Activated CD4-positive, alpha-beta memory T cell treated with anti-CD3 and anti-CD28 coated beads for 36 hours (primary cell): ENCODE results near the gene USP20. TPM values are rescaled to one million over a fixed set of nuclear protein-coding genes. Genes with fewer than 3 reads are reported as not detected.

Source experiments
- CTCF ChIA-PET: fragments of 350-600 bp; sonication (Branson Sonifier 250); formaldehyde crosslinking; loops from one replicate; lab custom pipeline; 2021; ENCODE audit warnings: antibody characterized with exemption, inconsistent platforms; lab: Charles Lee
- POLR2A ChIA-PET: fragments of 350-600 bp; sonication (Branson Sonifier 250); formaldehyde crosslinking; loops from one replicate; lab custom pipeline; 2021; ENCODE audit warnings: antibody characterized with exemption; lab: Charles Lee
- DNase-seq: peaks from one replicate; pipeline ENCODE4 v3.0.0-alpha.2; 2020
- H3K27ac Mint-ChIP-seq: one replicate; pipeline ENCODE4 v1.8.0; 2021; ENCODE audit warnings: mixed read lengths
- H3K27me3 Mint-ChIP-seq: one replicate; pipeline ENCODE4 v1.8.0; 2021; ENCODE audit warnings: mixed read lengths
- H3K36me3 Mint-ChIP-seq: one replicate; pipeline ENCODE4 v1.8.0; 2021; ENCODE audit warnings: mixed read lengths
- H3K4me1 Mint-ChIP-seq: one replicate; pipeline ENCODE4 v1.8.0; 2021; ENCODE audit warnings: low read depth, mixed read lengths
- H3K4me3 Mint-ChIP-seq: one replicate; pipeline ENCODE4 v1.8.0; 2021; ENCODE audit warnings: mild to moderate bottlenecking, mixed read lengths
- H3K9me3 Mint-ChIP-seq: one replicate; pipeline ENCODE4 v1.8.0; 2021; ENCODE audit warnings: mixed read lengths
- intact Hi-C: fragments of 100-400 bp; cut with micrococcal nuclease; formaldehyde crosslinking; loops from one replicate; pipeline ENCODE4 v1.15.1; 2023
- total RNA-seq, 2 experiments: library from RNA; stranded (reverse); gene quantifications; one replicate each; pipeline ENCODE4 v1.2.3, GENCODE V29; 2021

Gene USP20
- total RNA-seq, 2 experiments from 2014 or later: 51.6 to 55.3 TPM

DNA sequence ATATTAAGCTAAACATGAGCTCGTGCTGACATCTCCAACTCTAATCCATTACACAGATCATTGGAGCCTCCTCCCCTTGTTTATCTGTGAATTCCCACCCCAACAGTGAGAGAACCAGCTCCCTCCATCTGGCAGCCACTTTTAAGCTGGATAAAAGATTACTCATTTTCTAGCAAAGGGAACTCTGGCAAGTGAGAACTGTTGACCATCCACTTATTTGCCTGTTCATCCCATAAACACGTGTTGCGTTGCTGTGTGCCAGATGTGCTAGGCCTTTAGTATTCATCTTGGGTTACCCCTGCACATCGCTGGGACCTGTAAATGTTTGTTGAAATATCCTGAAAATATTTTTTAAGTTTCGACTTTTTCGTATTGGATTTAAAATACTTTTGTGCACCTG is 8.9 kb upstream of the USP20 start:
- ChIA-PET POLR2A (interaction anchor here (1.2 kb wide), 1 partner anchor 14 kb away, joined by 4 read pairs; no protein-coding TSS in a partner anchor), CTCF (no interaction called here)
- Mint-ChIP-seq H3K4me1 (peaks cover 13% of the 10 kb centered on the region), H3K9me3 (no peaks in the 10 kb centered on the region), H3K27ac (no peak overlapping the region), H3K27me3 (no peaks in the 10 kb centered on the region), H3K36me3 (peaks cover 34% of the 10 kb centered on the region), H3K4me3 (no peak overlapping the region)
- DNase-seq: no peak
- intact Hi-C loops: loop anchor here (10.0 kb wide), 1 partner anchor 888 kb away; no protein-coding TSS in a partner anchor

DNA sequence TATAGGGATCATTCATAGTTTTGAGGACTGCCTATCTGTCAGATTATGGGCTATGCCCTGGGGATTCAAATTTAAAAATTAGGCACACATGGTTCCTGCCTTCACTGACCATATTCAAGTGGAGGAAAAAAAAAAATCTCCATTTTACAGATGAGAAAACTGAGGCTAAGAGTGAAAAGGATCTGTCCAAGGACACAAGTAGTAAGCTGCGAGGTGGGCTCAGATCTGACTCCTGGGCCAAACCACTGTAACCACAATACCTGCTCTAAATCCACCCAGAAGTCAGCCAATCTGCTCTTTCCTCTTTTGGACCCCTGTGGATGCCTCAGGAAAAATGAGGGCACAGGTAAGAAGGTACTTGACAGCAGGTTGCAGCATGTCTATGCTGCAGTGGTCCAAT is 8.5 kb upstream of the USP20 start:
- H3K27ac Mint-ChIP-seq: no peak overlapping the region
- H3K4me3 Mint-ChIP-seq: no peak overlapping the region
- H3K4me1 Mint-ChIP-seq: peaks cover 13% of the 10 kb centered on the region
- ChIA-PET CTCF (no interaction called here), POLR2A (interaction anchor here (1.2 kb wide), 1 partner anchor 15 kb away, joined by 4 read pairs; no protein-coding TSS in a partner anchor)
- H3K36me3 Mint-ChIP-seq: peaks cover 36% of the 10 kb centered on the region
- H3K9me3 Mint-ChIP-seq: no peaks in the 10 kb centered on the region
- intact Hi-C loops: loop anchor here (10.0 kb wide), 1 partner anchor 888 kb away; no protein-coding TSS in a partner anchor
- no peak for DNase-seq
- H3K27me3 Mint-ChIP-seq: no peaks in the 10 kb centered on the region

DNA sequence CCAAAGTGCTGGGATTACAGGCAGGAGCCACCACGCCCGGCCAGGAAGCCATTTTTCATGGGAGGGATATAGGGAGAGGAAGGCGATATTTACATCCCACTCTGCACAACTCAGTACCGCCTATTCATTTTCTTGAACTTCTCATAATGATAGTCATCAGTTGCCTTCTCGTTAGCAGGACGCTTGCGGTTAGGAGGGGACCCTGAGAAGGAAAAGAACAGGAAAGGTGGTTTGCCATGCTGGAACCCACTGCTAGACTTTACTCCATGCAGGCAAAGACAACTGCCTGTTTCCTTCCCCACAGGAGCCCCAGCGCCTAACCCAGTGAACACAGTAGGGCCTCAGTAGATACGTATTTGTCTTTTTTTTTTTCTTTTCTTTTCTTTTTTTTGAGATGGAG is 7.2 kb upstream of the USP20 start:
- Mint-ChIP-seq H3K27me3 (no peaks in the 10 kb centered on the region), H3K27ac (peak overlapping the region; percentile 13), H3K36me3 (peaks cover 31% of the 10 kb centered on the region), H3K4me3 (no peak overlapping the region), H3K4me1 (peaks cover 4% of the 10 kb centered on the region), H3K9me3 (no peaks in the 10 kb centered on the region)
- DNase-seq: no peak
- ChIA-PET POLR2A (no interaction called here), CTCF (no interaction called here)
- intact Hi-C loops: loop anchor here (10.0 kb wide), 1 partner anchor 887 kb away; no protein-coding TSS in a partner anchor

DNA sequence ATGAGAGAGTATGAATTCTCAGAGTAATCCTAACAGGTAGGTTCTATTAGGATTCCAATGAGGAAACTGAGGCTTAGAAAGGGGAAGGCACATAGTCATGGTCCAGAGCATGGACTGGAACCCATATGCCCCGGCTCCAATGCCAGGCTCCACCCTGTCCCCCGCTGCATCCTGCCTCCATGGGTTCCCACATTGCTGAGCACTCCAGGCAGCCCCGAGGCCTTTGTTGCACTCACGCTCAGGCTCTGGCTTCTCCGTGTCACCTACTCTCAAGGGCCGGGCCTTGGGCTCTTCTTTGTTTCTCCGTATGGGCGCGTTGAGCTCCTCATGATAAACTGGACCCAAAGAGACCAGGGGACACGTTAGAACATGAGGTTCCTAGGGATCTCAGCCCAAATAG is 6.3 kb upstream of the USP20 start:
- ChIA-PET CTCF (interaction anchor here (0.6 kb wide), 1 partner anchor 271 kb away, joined by 3 read pairs; no protein-coding TSS in a partner anchor), POLR2A (no interaction called here)
- no peaks in the 10 kb centered on the region for H3K27me3 Mint-ChIP-seq
- H3K36me3 Mint-ChIP-seq: peaks cover 35% of the 10 kb centered on the region
- DNase-seq: no peak
- no peaks in the 10 kb centered on the region for H3K9me3 Mint-ChIP-seq
- H3K4me1 Mint-ChIP-seq: peaks cover 12% of the 10 kb centered on the region
- H3K27ac Mint-ChIP-seq: no peak overlapping the region
- intact Hi-C loops: loop anchor here (10.0 kb wide), 1 partner anchor 886 kb away; no protein-coding TSS in a partner anchor
- H3K4me3 Mint-ChIP-seq: no peak overlapping the region

DNA sequence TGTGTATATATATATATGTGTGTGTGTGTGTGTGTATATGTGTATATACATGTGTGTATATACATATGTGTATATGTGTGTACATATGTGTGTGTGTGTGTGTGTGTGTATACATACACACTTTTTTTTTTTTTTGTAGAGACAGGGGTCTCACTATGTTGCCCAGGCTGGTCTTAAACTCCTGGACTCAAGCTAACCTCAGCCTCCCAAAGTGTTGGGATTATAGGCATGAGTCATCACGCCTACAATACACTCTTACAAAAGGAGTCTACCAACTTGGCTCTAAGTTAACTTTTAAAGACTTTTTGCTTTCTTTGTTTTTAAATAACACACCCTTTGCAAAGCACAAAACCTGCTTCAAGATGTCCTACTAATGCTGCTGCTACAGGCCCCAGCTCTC is 2.3 kb upstream of the USP20 start:
- ChIA-PET POLR2A (interaction anchor here (0.7 kb wide), 1 partner anchor 201 kb away, joined by 4 read pairs; no protein-coding TSS in a partner anchor), CTCF (no interaction called here)
- no peaks in the 10 kb centered on the region for H3K27me3 Mint-ChIP-seq
- H3K4me3 Mint-ChIP-seq: peak overlapping the region; percentile 98
- H3K4me1 Mint-ChIP-seq: peaks cover 33% of the 10 kb centered on the region
- DNase-seq: no peak
- peak overlapping the region; percentile 14 for H3K27ac Mint-ChIP-seq
- intact Hi-C loops: no loop called here
- peaks cover 34% of the 10 kb centered on the region for H3K36me3 Mint-ChIP-seq
- H3K9me3 Mint-ChIP-seq: no peaks in the 10 kb centered on the region

DNA sequence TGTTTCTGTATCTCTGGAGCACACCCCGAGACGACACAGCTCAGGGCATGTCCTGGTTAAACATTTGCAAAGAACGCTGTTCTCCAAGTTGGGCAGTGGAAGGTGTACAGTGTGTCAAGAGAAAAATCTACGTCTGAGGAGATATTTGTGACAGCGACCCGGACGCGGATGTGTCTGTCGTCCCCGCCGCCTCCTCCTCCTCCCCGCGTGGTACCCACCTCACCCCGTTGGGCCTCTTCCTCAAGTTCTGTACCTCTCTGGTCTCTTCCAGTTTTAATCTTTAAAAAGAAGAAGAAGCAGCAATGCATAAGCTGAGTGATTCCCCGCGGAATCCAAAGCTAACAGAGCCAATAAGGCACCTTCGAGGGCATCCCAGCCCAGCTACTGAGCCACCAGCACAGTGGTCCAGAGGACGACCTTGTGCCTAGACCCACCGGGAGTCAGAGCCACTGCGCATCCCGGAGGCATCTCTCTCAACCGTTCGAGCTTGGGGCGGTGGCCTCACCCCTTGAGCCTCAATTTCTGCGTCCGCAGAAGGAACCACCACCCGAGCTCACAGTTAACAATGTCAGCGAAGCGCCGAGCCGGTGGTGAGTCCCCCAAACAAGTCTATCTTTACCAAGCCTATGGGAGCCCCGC is 650 bp upstream of the USP20 start:
- CTCF ChIA-PET: interaction anchor here (0.9 to 2.0 kb wide), 2 partner anchors 51 to 402 kb away, joined by 4 to 15 read pairs; no protein-coding TSS in a partner anchor
- peak overlapping the region; percentile 91 for H3K27ac Mint-ChIP-seq
- H3K9me3 Mint-ChIP-seq: no peaks in the 10 kb centered on the region
- intact Hi-C loops: loop anchor here (1.0 to 5.0 kb wide), 5 partner anchors 10 to 408 kb away; partner anchors contain the start of gene TOR1A
- H3K4me3 Mint-ChIP-seq: peak overlapping the region; percentile 98
- DNase-seq: peak; percentile 53
- H3K27me3 Mint-ChIP-seq: no peaks in the 10 kb centered on the region
- H3K4me1 Mint-ChIP-seq: peaks cover 49% of the 10 kb centered on the region
- POLR2A ChIA-PET: interaction anchor here (0.8 to 5.0 kb wide), 9 partner anchors 10 to 219 kb away, joined by 3 to 35 read pairs (median 5); partner anchors contain the start of genes GPR107 and TOR1A
- peaks cover 21% of the 10 kb centered on the region for H3K36me3 Mint-ChIP-seq

DNA sequence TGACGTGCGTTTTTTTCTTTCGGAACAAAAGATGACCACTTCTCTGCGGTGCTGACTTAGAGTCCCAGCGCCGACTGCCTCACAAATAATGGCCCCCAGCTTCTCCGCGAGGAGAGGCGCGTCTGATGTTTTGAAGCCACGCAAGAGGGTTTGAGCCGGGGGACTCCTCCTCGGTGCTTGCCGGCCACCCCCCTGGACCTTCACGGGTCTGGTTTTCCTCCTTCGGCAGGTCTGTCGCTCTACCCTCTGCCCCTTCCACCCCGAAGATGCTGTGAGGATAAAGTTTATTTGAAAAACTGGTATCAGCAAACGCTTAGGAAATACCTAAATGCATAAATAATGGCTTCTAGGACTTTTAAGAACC is 584 bp downstream of the USP20 start:
- Mint-ChIP-seq H3K36me3 (peaks cover 16% of the 10 kb centered on the region), H3K27ac (peak overlapping the region; percentile 92)
- intact Hi-C loops: loop anchor here (1.0 to 5.0 kb wide), 5 partner anchors 12 to 406 kb away; partner anchors contain the start of gene TOR1A

DNA sequence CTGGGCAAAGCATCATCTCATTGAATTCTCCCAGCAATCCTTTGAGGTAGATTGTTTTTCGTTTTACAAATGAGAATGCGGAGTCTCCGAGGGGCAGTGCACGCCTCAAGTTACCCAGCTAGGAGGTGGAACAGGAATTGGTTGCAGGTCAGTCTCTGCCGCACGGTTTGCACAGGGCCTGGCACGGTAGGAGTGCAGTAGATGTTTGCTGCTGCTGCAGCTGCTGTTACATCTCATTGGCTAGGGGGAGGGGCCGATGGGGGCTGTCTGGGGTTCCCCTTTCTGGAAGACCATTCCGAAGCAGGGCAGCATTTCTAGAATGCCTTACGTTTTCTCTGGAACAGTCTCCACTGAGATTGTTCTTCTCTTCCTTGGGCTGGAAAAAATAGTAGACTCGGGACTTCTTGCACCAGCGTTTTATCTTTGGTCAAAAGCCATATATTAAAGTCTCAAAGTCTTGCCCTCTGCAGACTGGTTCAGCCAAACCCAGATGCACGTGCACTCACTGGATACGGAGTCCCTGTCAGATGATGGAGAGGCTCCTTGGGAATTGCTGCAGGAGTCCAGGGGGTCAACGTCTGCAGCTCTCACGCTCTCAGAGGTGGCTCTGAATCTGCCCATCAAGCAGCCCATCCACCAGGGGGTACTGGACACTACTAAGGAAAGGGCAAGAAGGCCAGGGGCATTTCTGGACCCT is 1.2 kb downstream of the USP20 start:
- Mint-ChIP-seq H3K9me3 (no peaks in the 10 kb centered on the region), H3K36me3 (peaks cover 13% of the 10 kb centered on the region), H3K27me3 (no peaks in the 10 kb centered on the region), H3K4me1 (peaks cover 65% of the 10 kb centered on the region), H3K4me3 (peak overlapping the region; percentile 92), H3K27ac (peak overlapping the region; percentile 92)
- intact Hi-C loops: loop anchor here (5.0 kb wide), 2 partner anchors 196 to 406 kb away; no protein-coding TSS in a partner anchor
- ChIA-PET CTCF (interaction anchor here (0.8 to 2.0 kb wide), 2 partner anchors 48 to 49 kb away, joined by 3 to 15 read pairs; no protein-coding TSS in a partner anchor), POLR2A (interaction anchor here (0.9 to 5.0 kb wide), 5 partner anchors 29 to 203 kb away, joined by 3 to 35 read pairs (median 8); no protein-coding TSS in a partner anchor)
- peak; percentile 65 for DNase-seq

More for the DNA sequence above, 584 bp downstream of the USP20 start:
- POLR2A ChIA-PET: interaction anchor here (0.9 to 5.0 kb wide), 6 partner anchors 29 to 204 kb away, joined by 3 to 35 read pairs (median 6); no protein-coding TSS in a partner anchor
- Mint-ChIP-seq H3K9me3 (no peaks in the 10 kb centered on the region), H3K27me3 (no peaks in the 10 kb centered on the region), H3K4me3 (peak overlapping the region; percentile 92), H3K4me1 (peaks cover 59% of the 10 kb centered on the region)
- peak; percentile 41 for DNase-seq
- CTCF ChIA-PET: interaction anchor here (2.0 kb wide), 1 partner anchor 50 kb away, joined by 15 read pairs; no protein-coding TSS in a partner anchor

DNA sequence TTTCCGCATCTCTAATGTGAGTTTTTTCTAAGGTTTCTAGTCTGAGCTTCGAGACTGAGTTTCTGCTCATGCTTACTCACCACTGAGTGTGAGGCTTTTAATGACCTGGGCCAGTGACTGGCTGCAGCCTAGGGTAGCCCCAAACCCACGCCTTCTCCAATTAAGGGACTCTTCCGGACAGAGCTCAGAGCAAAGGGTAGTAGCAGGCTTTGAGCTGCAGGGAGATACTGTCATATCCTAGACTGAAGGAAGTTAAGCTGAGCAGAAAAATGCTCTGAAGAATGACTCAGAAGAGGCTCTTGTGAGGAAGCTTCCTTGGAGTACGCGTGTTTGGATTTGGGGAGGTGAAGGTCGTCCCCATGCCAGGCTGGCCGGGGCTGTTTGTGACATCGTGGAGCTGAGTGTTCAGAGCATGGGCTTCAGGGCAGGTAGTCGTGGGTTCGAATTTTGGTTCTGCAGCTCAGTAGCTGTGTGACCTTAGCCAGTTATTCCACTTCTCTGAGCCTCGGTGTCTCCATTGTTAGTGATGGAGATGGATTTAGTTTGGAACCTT is 3.5 kb downstream of the USP20 start:
- peak overlapping the region; percentile 53 for H3K4me3 Mint-ChIP-seq
- intact Hi-C loops: loop anchor here (2.0 to 5.0 kb wide), 3 partner anchors 22 to 404 kb away; no protein-coding TSS in a partner anchor
- CTCF ChIA-PET: interaction anchor here (1.3 to 1.5 kb wide), 2 partner anchors 47 to 268 kb away, joined by 3 to 8 read pairs; no protein-coding TSS in a partner anchor
- no peaks in the 10 kb centered on the region for H3K27me3 Mint-ChIP-seq
- H3K9me3 Mint-ChIP-seq: no peaks in the 10 kb centered on the region
- POLR2A ChIA-PET: interaction anchor here (1.3 to 5.0 kb wide), 2 partner anchors 26 to 30 kb away, joined by 4 to 35 read pairs; no protein-coding TSS in a partner anchor
- peaks cover 61% of the 10 kb centered on the region for H3K4me1 Mint-ChIP-seq
- peak overlapping the region; percentile 82 for H3K27ac Mint-ChIP-seq
- H3K36me3 Mint-ChIP-seq: peaks cover 3% of the 10 kb centered on the region
- peak; percentile 68 for DNase-seq

DNA sequence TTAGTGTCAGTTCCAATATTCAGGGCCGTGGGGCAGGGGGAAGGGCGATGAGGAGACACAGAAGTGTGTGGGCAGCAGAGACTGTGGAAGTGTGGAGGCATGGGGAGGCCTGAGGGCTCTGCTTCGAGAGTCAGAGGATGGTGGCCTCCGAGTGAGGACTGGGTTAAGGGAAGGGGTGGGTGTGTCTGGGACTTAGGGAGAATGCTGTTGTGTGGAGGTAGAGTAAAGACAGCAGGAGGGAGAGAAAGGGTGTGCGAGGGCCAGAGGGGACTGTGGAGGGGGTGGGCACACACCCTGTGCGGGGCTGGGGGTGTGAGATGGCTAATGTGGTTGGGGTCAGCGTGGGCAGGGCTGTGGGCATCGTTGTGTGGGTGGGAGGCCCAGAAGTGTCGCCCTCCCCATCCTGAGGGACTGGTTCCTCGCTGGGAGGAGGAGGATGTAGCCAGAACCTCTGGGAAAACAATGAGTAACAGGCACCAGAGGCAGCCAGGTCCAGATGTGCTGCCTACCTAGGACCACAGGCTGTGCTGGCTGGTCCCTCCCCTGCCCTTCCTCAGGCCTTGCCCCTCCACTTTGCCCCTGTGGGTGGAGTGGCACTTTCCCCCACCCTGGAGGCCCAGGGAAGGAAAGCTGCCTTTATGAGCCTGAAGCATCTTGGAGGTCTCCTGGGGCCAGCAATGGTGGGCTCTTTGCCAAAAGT is 4.2 kb downstream of the USP20 start:
- peaks cover 3% of the 10 kb centered on the region for H3K36me3 Mint-ChIP-seq
- no peaks in the 10 kb centered on the region for H3K9me3 Mint-ChIP-seq
- peak overlapping the region; percentile 53 for H3K4me3 Mint-ChIP-seq
- ChIA-PET POLR2A (interaction anchor here (1.3 kb wide), 1 partner anchor 29 kb away, joined by 4 read pairs; no protein-coding TSS in a partner anchor), CTCF (interaction anchor here (1.3 to 1.5 kb wide), 2 partner anchors 46 to 267 kb away, joined by 3 to 8 read pairs; no protein-coding TSS in a partner anchor)
- peaks cover 54% of the 10 kb centered on the region for H3K4me1 Mint-ChIP-seq
- intact Hi-C loops: loop anchor here (2.0 to 5.0 kb wide), 3 partner anchors 21 to 403 kb away; no protein-coding TSS in a partner anchor
- DNase-seq: peak; percentile 19
- H3K27me3 Mint-ChIP-seq: no peaks in the 10 kb centered on the region
- peak overlapping the region; percentile 82 for H3K27ac Mint-ChIP-seq
